H54 (cell line): ENCODE measurements around the gene SLC35A1.
A peak's percentile ranks its signal among the peaks of the same experiment; 100 is the strongest.

Source experiments
- DNase-seq: peaks from one replicate; pipeline ENCODE4 v3.0.0; 2011; ENCODE audit warnings: low spot score, mixed read lengths; ENCODE audit not compliant: insufficient read length
- FAIRE-seq: peaks from 3 replicates; lab custom pipeline; 2011; peaks lifted over from hg19 to GRCh38; lab: Jason Lieb, UNC
- POLR2A ChIP-seq: IDR thresholded peaks from 2 replicates; pipeline ENCODE4 v1.6.1; 2011; ENCODE audit warnings: low read depth, mild to moderate bottlenecking, low read length

The SLC35A1 gene

GRCh38 chr6:87543696-87544473 is 71.1 kb downstream of the SLC35A1 start:
- DNase-seq (no peak), FAIRE-seq (peak; percentile 45)
- TF ChIP-seq POLR2A: no peak

- FAIRE-seq (no peak), DNase-seq (no peak)
- no peak for TF ChIP-seq POLR2A
Observed at GRCh38 chr6:87544474-87544735, 71.6 kb downstream of the SLC35A1 start.

- FAIRE-seq: no peak
- no peak for TF ChIP-seq POLR2A
Observed at GRCh38 chr6:87551799-87552198, 79.0 kb downstream of the SLC35A1 start.

GRCh38 chr6:87553159-87553765 is 80.5 kb downstream of the SLC35A1 start:
- DNase-seq (no peak), FAIRE-seq (no peak)
- TF ChIP-seq POLR2A: no peak

More at GRCh38 chr6:87551799-87552198, 79.0 kb downstream of the SLC35A1 start:
- DNase-seq: no peak

GRCh38 chr6:87555506-87555905 is 82.7 kb downstream of the SLC35A1 start:
- no peak for TF ChIP-seq POLR2A
- FAIRE-seq: no peak
- DNase-seq: no peak

GRCh38 chr6:87558446-87558845 is 85.7 kb downstream of the SLC35A1 start:
- DNase-seq (no peak), FAIRE-seq (no peak)
- no peak for TF ChIP-seq POLR2A

- FAIRE-seq (no peak), DNase-seq (no peak)
- no peak for TF ChIP-seq POLR2A
Observed at GRCh38 chr6:87561017-87561416, 88.2 kb downstream of the SLC35A1 start.
